Heart right ventricle (tissue), 16 donors: ENCODE measurements around the gene RNPEPL1. TPM values are rescaled to one million over a fixed set of nuclear protein-coding genes. Genes with fewer than 3 reads are reported as not detected.
A peak's percentile ranks its signal among the peaks of the same experiment; 100 is the strongest.

Experiments used
- ATAC-seq, 8 donors: fragments of 200-7000 bp; cut with Tn5 transposase; one replicate each; pipeline ENCODE4 v1.9.1; 2020; ENCODE audit warnings: mild to moderate bottlenecking in 8 of 8, moderate library complexity in 8 of 8, moderate number of reproducible peaks in 1 of 8
- DNase-seq, 2 donors: peaks; one replicate each; pipeline ENCODE4 v3.0.0-alpha.2; 2020
- H3K27ac ChIP-seq, 10 donors: fragments of 200-600 bp; sonication (generic) in 2 of 10; one replicate each; pipeline versions ENCODE4 v1.5.0 to v1.8.0; 2020 to 2022; ENCODE audit warnings: mild to moderate bottlenecking in 3 of 10
- H3K27me3 ChIP-seq, 7 donors: fragments of 200-600 bp; one replicate each; pipeline ENCODE4 v1.8.0; 2021 to 2022; ENCODE audit warnings: mild to moderate bottlenecking in 2 of 7
- H3K36me3 ChIP-seq, 9 donors: fragments of 200-600 bp; sonication (generic) in 1 of 9; one replicate each; pipeline versions ENCODE4 v1.5.0 to v1.8.0; 2020 to 2022; ENCODE audit warnings: mild to moderate bottlenecking in 2 of 9
- H3K4me1 ChIP-seq, 9 donors: fragments of 200-600 bp; sonication (generic) in 1 of 9; one replicate each; pipeline versions ENCODE4 v1.5.0 to v1.8.0; 2020 to 2022; ENCODE audit warnings: mild to moderate bottlenecking in 4 of 9
- H3K4me3 ChIP-seq, 10 donors: fragments of 200-600 bp; sonication (generic) in 2 of 10; one replicate each; pipeline versions ENCODE4 v1.5.0 to v1.8.0; 2020 to 2022; ENCODE audit warnings: mild to moderate bottlenecking in 7 of 10, moderate library complexity in 2 of 10
- H3K9me3 ChIP-seq, 11 donors: fragments of 200-600 bp in 10 of 11; sonication (generic) in 2 of 11; one replicate each; pipeline versions ENCODE4 v1.5.0 to v1.8.0; 2013 to 2022; ENCODE audit warnings: mild to moderate bottlenecking in 2 of 11, control low read depth in 1 of 11, moderate library complexity in 1 of 11
- WGBS, 2 donors: extraction: QIAGEN DNeasy Blood & Tissue Kit; methylation state at CpG; one replicate each; pipeline ENCODE4 v1.1.7; 2013; ENCODE audit warnings: inconsistent platforms in 1 of 2; 5-methylcytosine and 5-hydroxymethylcytosine counted together
- intact Hi-C, 10 donors: fragments of 100-400 bp; cut with DNase I; formaldehyde crosslinking; loops; one replicate each; pipeline versions ENCODE4 v1.11.1 to v1.14.2; 2022
- polyA plus RNA-seq, 2 donors: library from polyadenylated mRNA; stranded (reverse); fragments of 200-250 nt; gene quantifications; one replicate each; pipeline ENCODE4 v1.2.3, GENCODE V29; 2013
- total RNA-seq, 10 donors: library from RNA; stranded (reverse); fragmentation: NEBNext Ultra II Directional in 3 of 10; extraction: Animal tissue kit (Norgen Biotek cat#: 25700) in 3 of 10; gene quantifications; one replicate each; pipeline versions ENCODE4 v1.2.1 to v1.2.4, GENCODE V29; 2021 to 2023
- TF ChIP-seq, protein P1 (sequence below), 9 donors: fragments of 200-600 bp; sonication (generic) in 2 of 9; IDR thresholded peaks; one replicate each; pipeline versions ENCODE4 v1.5.0 to v1.8.0; 2021 to 2022; ENCODE audit warnings: antibody characterized with exemption in 9 of 9, mild to moderate bottlenecking in 5 of 9, moderate library complexity in 1 of 9
- donor health status: Arrhythmogenic right ventricular cardiomyopathy.
- donor health status: ischemic (EF 13 %, LVEDD 7.1; RV severe dilation, severe dysfunction).
- donor health status: healthy with polysubstance abuse.
- donor health status: DM: no; HTN: yes; CAD: no.
- donor health status: DM: no; HTN: no; CAD: no.
- donor health status: ischemic (EF 25% LVEDD 6.9; RV normal size, moderate dysfunction).
- donor health status: ischemic (EF 25% LVEDD 5.7; RV mildly dilated, moderate dysfunction).
- donor health status: healthy.
- donor health status: DM: yes; HTN: yes; CAD: no.
- donor health status: Ischemic cardiomyopathy.
- donor health status: ischemic (EF 35%, LVEDD 5.7; RV mildly dilated, moderate dysfunction).
- donor health status: nonischemic (EF 11% LVEDD 7.7; RV severe dilation, severe dysfunction).
- donor health status: DM: yes; HTN: yes; CAD: no.
- donor health status: PGD.
- donor health status: ischemic (EF 29% LVEDD 5.4; RV normal size, mild dysfunction).
- donor health status: nonischemic (EF 23%, LVEDD 6.1; RV moderate dilation, normal function).

The RNPEPL1 gene
- total and polyA plus RNA-seq, 12 donors = 62.8 to 247 (median 75.2) TPM

DNA sequence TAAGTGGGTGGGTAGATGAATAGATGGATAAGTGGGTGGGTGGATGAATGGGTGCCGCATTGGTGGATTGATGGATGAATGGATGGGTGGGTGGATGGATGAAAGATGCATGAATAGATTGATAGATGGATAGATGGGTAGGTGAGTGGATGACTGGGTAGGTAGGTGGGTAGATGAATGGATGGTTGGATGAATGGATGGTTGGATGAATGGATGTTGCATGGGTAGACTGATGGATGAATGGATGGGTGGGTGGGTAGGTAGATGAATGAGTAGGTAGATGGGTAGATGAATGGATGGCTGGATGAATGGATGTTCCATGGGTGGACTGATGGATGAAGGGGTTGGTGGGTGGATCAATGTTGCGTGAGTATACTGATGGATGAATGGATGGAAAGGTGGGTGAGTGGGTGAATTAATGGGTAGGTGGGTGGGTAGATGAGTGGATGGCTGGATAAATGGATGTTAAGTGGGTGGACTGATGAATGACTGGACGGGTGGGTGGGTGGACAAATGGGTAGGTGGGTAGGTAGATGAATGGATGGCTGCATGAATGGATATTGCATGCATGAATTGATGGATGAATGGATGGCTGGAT, 41.0 kb upstream of the RNPEPL1 start:
- Histone ChIP-seq H3K4me3 (no peak overlapping the region), H3K27me3 (no peaks in the 10 kb centered on the region), H3K9me3 (peaks cover 0 to 43% (median 10%) of the 10 kb centered on the region in 11 donors), H3K4me1 (no peaks in the 10 kb centered on the region), H3K36me3 (peaks cover 0 to 73% (median 4%) of the 10 kb centered on the region in 9 donors), H3K27ac (no peak overlapping the region)
- whole genome bisulfite sequencing, 2 donors = 92 to 95% methylated on average over 3 of the region's 3 CpGs
- intact Hi-C loops = loop anchor here in 1 of 10 donors (10.0 kb wide), 1 partner anchor 178 kb away; no protein-coding TSS in a partner anchor
- DNase-seq (no peak), ATAC-seq (no peak)
- TF ChIP-seq, protein P1, sequence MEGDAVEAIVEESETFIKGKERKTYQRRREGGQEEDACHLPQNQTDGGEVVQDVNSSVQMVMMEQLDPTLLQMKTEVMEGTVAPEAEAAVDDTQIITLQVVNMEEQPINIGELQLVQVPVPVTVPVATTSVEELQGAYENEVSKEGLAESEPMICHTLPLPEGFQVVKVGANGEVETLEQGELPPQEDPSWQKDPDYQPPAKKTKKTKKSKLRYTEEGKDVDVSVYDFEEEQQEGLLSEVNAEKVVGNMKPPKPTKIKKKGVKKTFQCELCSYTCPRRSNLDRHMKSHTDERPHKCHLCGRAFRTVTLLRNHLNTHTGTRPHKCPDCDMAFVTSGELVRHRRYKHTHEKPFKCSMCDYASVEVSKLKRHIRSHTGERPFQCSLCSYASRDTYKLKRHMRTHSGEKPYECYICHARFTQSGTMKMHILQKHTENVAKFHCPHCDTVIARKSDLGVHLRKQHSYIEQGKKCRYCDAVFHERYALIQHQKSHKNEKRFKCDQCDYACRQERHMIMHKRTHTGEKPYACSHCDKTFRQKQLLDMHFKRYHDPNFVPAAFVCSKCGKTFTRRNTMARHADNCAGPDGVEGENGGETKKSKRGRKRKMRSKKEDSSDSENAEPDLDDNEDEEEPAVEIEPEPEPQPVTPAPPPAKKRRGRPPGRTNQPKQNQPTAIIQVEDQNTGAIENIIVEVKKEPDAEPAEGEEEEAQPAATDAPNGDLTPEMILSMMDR (IDR thresholded peaks at IDR 0.05) = no peak

DNA sequence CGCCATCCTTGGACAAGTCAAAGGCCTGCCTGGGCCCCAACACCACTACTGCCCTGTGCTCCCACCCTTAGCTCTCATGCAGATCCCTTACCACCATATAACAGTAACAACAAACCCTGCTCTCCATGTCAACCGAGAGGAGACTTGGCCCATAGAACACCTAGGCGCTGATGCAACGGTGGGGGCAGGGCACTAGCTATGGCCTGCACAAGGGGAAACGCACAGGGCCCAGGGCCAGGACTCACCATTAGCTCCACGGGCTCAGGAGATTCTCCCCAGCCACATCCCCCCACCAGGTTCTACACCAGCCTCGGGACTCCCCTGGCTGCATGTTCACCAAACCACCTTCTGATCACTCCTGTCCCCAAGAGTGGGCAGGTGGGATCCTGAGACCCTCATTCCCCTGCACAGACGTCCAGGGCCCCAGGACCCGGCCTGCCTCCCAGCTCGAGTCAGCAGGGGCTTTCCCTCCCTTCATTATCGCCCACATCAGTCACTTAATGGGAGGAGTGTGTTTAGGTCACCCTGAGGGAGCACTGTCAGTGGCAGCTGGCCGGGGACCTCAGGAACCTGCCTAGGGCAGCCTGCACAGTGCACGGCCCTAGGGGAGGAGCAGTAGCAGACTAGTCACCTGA, 39.8 kb upstream of the RNPEPL1 start:
- ATAC-seq (peak in 1 of 8 donors; percentile 11), DNase-seq (no peak)
- TF ChIP-seq, protein P1 (IDR thresholded peaks at IDR 0.05) = no peak
- Histone ChIP-seq H3K9me3 (peaks cover 0 to 52% (median 17%) of the 10 kb centered on the region in 11 donors), H3K27ac (no peak overlapping the region), H3K4me1 (no peaks in the 10 kb centered on the region), H3K4me3 (no peak overlapping the region), H3K36me3 (peaks cover 0 to 68% (median 5%) of the 10 kb centered on the region in 9 donors), H3K27me3 (no peaks in the 10 kb centered on the region)
- intact Hi-C loops = loop anchor here in 1 of 10 donors (10.0 kb wide), 1 partner anchor 176 kb away; no protein-coding TSS in a partner anchor
- 88 to 95% methylated on average over 13 of the region's 13 CpGs for WGBS, 2 donors

DNA sequence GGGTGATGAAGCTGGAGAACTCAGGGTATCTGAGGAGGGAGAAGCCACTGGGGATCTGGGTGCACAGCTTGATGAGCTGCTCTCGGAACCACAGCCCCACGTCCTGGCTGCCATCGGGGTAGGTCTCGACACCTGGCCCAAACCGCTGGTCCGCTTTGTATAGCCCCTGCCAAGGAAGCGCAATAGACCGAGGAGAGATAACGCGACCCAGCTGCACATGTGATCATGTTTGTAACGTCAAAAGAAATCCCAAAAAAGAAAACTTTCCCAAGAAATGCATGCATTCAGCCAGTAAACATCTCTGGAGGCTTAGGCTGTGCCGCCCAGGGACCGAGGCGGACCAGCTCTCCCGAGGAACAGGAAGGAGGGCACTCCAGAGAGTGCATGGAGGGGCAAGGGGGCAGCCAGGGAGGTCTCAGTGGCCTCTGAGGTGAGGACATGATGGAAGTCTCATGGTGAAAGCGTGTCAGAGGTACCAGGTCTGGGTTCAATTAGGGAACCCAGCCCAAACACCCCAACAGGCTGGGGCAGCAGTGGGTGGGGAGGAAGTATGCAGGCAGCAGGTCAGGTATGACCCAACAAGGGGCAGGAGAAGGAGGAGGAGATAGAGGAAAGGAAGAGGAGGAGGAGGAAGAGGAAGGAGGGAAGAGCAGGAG, 38.8 kb upstream of the RNPEPL1 start:
- no peak for ATAC-seq
- TF ChIP-seq, protein P1 (IDR thresholded peaks at IDR 0.05) = no peak
- 95 to 96% methylated on average over 16 of the region's 16 CpGs for WGBS, 2 donors
- peaks cover 0 to 59% (median 5%) of the 10 kb centered on the region in 9 donors for H3K36me3 ChIP-seq
- H3K9me3 ChIP-seq = peaks cover 0 to 50% (median 17%) of the 10 kb centered on the region in 11 donors
- H3K27me3 ChIP-seq = no peaks in the 10 kb centered on the region
- H3K4me3 ChIP-seq = no peak overlapping the region
- H3K4me1 ChIP-seq = no peaks in the 10 kb centered on the region
- H3K27ac ChIP-seq = no peak overlapping the region
- no peak for DNase-seq
- intact Hi-C loops = loop anchor here in 1 of 10 donors (10.0 kb wide), 1 partner anchor 175 kb away; no protein-coding TSS in a partner anchor

DNA sequence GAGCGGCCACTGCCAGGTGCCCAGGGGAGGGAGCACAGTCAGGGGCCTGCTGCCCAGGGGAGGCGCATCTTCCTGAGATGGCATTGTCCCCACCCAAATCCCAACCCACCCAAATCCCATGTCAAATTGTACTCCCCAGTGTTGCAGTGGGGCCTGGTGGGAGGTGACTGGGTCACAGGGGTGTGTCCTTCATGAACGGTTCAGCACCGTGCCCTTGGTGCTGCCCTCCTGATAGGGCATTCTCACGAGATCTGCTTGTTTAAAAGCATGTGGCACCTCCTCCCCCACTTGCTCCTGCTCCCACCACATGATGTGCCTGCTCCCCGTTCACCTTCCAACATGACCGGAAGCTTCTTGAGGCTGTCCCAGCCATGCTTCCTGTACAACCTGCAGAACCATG, 38.1 kb upstream of the RNPEPL1 start:
- intact Hi-C loops = loop anchor here in 1 of 10 donors (2.0 kb wide), 1 partner anchor 41 kb away; no protein-coding TSS in a partner anchor
- Histone ChIP-seq H3K4me3 (no peak overlapping the region), H3K9me3 (peaks cover 0 to 42% (median 17%) of the 10 kb centered on the region in 11 donors), H3K4me1 (no peaks in the 10 kb centered on the region), H3K27me3 (no peaks in the 10 kb centered on the region), H3K36me3 (peaks cover 0 to 52% (median 5%) of the 10 kb centered on the region in 9 donors), H3K27ac (no peak overlapping the region)
- ATAC-seq = no peak
- TF ChIP-seq, protein P1 (IDR thresholded peaks at IDR 0.05) = no peak
- 96 to 98% methylated on average over 7 of the region's 7 CpGs for WGBS, 2 donors
- no peak for DNase-seq
